Amniotic epithelial cell (primary cell): ENCODE results near the gene MYCN.
"Not testable (repeated sequence)": the region's sequence is repeated elsewhere in the genome, so short reads cannot be mapped to it uniquely, and the experiment has no call there.

Source experiments
- DNase-seq: peaks from one replicate; pipeline ENCODE4 v3.0.0-alpha.2; 2010; ENCODE audit warnings: low read depth

MYCN gene

DNA sequence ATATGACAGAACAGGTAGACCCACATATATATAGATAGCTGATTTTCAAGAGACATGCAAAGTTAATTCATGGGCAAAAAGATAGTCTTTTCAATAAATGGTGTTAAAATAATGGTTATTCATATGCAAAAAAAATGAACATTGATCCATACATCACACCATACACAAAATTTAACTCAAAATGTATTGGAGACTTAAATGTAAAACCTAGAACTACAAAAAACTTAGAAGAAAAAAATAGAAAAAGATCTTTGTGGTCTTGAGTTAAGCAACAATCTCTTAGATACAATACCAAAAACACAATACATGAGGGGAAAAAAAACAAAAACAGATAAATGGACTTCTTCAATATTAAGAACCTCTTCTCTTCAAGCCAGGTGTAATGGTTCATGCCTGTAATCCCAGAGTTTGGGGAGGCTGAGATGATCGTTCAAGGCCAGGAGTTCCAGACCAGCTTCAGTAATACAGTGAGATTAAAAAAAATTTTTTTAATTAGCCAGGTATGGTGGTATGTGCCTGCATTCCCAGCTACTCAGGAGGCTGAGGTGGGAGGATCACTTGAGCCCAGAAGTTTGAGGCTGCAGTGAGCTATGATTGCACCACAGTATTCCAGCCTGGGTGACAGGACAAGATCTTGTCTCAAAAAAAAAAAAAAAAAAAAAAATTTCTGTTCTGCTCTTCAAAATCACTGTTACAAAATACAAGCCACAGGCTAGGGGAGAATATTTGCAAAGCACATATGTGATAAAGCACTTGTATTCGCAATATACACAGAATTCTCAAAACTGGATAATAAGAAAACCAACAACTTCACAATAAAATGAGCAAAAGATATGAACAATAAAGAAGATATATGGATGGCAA lies 32.7 kb upstream of the MYCN start:
- no peak for DNase-seq

DNA sequence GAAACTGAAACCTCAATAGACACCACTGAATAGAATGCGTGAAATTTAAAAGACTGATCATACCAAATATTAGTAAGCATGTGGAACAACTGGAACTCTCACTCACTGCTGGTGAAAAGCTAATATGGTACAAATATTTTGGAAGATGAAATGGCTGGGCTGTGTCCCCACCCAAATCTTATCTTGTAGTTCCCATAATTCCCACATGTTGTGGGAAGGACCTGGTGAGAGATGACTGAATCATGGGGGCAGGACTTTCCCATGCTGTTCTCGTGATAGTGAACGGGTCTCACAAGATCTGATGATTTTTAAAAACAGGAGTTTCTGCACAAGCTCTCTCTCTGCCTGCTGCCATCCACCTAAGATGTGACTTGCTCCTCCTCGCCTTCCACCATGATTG lies 32.0 kb upstream of the MYCN start:
- no peak for DNase-seq

DNA sequence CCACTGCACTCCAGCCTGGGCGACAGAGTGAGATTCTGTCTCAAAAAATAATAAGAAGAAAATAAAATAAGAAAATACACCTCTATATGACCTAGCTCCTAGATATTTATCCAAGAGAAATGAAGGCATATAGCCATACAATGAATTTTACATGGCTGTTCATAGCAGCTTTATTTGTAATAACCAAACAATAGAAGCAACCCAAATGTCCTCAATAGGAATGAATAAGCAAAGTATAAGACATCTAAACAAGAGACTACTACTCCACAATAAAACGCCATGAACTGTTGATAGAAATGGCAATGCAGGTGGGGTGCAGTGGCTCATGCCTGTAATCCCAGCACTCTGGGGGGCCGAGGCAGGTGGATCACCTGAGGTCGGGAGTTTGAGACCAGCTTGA lies 31.2 kb upstream of the MYCN start:
- no peak for DNase-seq

DNA sequence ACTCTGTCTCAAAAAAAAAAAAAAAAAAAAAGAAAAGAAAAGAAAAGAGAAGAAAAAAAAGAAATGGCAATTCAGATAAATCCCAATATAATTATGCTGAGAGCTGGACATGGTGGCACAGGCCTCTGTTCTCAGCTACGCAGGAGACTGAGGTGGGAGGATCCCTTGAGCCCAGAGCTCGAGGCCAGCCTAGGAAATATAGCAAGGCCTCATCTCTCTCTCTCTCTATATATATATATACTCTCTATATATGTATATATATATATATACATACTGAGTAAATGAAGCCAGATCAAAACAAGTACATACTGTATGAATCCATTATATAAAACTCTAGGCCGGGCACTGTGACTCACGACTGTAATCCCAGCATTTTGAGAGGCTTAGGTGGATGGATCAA lies 30.6 kb upstream of the MYCN start:
- DNase-seq = no peak

DNA sequence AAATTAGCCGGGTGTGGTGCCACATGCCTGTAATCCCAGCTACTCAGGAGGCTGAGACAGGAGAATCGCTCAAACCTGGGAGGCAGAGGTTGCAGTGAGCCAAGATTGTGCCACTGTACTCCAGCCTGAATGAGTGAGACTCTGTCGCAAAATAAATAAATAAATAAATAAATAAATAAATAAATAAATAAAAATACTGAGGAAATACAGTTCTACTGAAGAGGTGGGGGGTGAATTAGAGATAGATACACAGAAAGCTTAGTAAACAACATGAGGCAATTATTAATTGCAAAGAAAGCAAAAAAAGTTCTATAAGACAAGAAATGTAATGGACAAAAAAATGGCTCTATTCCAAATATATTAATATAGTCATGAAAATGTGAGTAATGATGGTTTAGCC lies 29.1 kb upstream of the MYCN start:
- not testable (repeated sequence) for DNase-seq

DNA sequence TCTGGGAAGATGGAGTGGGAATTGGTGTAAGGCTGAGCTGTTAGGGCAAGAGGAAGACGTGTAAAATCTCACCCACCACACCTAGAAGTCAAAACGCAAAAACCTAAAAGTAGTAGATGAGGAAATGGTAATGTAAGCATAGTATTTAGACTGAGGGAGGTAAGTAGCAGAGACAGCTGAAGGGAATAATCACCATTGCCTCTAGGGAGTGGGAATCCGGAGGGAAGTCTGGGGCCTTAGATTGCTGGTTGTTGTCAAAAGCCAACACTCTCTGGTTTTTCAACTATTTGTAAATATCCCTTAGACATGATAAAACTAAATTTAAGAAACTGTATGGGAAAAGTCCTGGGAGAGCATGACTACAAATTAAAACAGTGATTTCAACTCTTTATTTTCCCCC lies 28.7 kb upstream of the MYCN start:
- DNase-seq = no peak

DNA sequence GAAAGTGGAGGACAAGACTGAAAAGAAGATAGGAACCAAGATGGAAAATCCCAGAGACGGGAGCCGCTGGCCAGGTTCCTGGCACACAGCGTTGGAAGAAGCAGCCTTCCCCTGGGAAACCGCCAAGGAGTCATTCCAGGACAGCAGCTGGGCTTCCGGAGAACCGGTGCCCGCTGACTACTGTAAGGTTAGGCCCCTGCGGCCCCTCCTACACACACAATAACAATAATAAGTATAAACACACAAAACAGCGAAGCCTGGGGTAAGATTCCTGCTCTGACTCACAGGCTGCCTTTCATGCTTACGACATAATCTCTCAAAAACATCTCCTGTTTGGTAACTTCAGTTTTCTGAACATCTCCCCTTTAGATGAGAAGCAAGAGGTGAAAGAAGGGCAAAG lies 28.1 kb upstream of the MYCN start:
- peak; percentile 10 for DNase-seq

DNA sequence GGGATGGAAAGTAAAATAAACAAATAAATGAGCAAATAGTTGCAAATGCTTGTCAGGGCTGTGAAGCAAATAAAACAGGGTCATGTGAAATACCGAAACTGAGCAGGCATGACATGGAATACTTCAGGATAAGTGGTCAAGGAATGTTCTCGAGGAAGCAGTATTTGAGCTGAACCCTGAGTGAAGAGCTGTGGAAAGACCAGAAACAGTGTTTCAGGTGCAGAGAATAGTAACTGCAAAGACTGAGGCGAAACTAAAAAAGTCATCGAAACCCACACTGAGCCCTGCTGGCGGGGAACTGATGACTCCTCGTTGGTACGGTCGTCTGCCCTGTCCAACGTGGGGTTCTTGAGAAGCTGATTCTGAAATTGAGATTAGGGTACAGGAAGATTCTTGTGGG lies 27.2 kb upstream of the MYCN start:
- no peak for DNase-seq

DNA sequence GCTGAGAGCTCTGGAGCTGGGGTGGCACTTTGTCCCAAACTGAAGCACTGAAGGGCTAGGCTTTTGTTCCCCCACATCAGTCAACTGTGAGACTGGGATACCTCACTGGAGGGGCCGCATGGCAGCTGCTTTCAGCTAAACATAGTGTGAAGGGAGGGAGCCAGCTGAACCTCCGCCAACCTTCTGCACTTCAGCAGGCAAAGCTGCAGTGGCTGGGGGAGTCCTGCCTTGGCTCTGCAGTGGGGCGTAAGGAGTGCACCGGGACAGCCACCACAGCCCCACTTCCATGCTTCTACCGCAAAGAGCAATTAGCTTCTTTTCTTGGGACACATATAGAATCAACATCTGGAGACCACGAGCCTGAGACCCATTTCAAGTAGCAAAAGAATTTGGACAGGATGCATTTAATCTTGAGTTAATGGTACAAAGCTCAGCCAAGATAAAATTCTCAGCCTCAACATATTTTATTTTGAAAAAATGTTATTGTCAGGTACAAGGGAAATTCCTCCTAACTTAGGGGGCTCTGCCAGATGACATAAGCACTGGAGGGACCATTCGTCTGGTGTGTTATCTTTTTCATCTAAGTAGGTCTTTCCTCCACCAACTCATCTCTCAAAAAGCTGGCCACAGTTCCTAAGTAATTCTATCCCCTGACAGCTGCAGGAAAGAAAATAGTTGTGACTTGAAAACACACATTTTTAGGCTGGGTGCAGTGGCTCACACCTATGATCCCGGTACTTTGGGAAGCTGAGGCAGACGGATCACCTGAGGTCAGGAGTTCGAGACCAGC lies 25.6 kb upstream of the MYCN start:
- no peak for DNase-seq

DNA sequence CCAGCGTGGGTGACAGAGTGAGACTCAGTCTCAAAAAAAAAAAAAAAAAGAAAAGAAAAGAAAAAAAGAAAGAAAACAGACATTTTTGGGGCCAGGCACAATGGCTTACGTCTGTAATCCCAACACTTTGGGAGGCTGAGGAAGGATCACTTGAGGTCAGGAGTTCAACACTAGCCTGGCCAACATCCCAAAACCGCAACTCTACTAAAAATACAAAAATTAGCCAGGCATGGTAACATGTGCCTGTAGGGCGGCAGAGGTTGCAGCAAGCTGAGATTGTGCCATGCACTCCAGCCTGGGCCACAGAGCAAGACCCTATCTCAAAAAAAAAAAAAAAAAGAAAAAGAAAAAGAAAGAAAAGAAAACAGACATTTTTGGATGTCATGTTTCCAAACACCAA lies 24.8 kb upstream of the MYCN start:
- not testable (repeated sequence) for DNase-seq

DNA sequence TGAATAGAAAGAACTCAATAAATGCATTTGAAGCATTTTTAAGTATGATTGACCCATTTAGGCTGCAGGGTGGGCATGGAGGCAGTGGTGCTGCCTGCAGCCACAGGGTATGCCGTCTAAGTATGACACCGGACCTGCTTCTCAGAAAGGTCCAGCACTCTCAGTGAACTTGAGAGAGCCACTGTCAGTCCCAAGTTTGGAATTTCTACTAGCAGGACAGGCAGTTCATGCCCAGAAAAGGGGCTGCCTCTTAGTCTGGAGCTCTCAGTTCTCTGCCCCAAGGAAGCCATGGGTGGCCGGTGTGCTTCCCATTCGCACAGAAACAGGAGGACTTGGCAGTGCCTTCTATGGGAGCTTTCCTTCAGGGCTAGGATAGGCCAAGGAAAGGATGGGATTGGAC lies 24.0 kb upstream of the MYCN start:
- DNase-seq = no peak

DNA sequence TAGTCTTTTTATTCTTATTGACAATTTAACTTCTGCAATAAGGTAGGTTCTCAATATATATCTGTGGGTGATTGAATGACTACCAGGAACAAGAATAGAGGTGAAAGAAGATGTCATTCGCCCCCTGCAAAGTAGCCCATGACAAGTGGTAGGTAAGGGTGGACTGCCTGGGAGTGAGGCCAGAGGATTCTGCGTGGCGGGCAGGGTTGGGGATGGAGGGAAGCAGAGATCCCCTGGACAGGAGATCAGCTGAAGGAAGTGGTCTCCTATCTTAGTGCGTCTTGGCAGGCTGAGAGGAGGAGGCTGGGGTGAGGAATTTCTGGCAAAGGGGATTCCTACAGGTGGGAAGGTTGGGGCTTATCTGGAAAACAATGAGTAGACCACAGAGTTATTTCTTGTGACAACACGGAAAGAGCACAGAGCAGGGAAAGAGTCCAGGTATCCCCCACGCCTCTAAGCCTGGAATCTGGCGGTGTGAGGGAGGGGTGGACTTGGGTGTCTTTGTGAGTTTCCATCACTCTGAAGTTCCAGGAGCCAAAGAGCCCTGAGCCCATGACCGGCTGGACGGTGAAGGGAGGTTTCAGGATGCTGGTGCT lies 21.5 kb upstream of the MYCN start:
- no peak for DNase-seq

DNA sequence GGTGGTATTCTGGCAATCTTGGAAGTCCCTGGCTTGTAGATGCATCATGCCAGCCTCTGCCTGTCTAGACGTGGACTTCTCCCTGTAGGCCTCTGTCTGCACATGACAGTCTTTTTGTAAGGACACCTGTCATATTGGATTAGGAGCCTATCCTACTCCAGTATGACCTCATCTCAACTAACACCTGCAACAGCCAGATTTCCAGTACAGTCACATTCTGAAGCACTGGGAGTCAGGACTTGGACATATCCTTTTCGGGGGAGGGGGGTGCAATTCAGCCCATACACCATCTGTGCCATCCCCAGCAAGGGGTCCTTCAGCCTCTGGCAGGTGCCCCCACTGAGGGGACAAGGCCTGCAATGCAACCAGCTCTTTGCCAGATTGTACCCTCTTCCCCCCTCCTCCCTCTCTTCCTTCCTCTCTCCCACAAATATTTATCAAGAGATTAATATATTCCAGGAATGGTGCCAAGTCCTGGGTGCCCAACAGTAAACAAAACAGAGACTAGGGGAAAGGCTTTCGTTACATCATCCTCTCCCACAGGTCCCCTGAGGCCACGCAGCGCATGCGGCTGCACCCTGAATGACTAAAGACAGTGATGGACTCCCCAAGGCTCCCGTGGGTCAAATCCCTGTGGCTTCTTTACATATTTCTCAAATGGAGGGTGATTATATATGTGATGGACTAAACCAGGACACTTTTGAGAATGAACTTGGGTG lies 20.5 kb upstream of the MYCN start:
- DNase-seq = no peak

DNA sequence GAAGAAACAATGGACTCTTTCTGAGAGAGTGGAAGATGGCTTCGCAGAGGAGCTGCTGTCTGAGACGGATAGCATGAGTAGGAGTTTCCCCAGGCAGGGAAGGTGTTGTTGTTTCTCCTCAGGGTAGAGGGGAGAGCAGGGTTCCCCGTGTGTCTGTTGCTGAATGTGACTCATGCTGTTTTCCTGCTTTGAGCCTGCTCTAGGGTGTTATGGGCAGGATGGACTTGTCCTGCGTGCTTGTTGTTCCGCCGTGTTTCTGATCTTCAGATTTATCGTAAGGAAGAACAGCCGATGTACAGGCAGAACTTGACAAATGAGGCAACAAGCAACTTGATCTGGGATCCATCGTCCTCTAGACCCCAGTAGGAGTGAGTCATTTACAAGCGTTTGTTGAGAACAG lies 19.7 kb upstream of the MYCN start:
- no peak for DNase-seq

DNA sequence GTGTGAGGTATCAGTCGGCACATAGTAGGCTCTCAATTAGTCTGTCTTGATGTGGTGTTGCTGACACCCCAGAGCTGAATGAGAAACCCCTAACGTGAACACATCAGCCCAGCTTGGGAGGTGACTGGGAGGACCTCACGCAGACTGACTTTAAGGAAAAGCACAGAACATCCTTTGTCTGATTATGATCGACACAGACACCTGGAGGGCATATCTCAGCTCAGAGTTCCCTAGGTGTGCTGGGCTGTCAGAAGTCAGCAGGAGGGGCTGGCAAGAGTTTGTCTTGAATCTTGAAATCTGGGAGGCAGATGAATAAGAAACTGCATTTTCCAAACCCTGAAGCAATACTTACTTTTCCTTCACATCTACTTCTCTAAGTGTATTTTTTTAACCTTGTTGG lies 16.8 kb upstream of the MYCN start:
- no peak for DNase-seq

DNA sequence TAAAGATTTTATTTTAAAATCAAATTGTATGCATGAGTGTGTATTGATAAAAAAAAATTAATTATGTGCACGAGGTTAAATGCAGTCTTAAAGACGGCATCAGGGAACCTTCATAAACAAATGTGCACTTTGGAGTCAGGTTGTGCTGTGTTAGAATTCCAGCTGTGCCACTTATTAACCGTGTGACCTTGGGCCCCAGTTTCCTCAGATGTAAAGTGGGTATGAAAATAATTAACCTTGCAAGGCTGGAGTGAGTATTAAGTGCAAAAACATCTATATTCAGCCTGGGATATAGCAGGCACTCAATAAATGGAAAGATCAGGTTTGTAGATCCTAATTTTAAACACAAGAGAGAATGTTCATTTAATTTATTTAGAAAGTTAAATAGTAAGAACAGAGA lies 14.5 kb upstream of the MYCN start:
- DNase-seq = no peak

DNA sequence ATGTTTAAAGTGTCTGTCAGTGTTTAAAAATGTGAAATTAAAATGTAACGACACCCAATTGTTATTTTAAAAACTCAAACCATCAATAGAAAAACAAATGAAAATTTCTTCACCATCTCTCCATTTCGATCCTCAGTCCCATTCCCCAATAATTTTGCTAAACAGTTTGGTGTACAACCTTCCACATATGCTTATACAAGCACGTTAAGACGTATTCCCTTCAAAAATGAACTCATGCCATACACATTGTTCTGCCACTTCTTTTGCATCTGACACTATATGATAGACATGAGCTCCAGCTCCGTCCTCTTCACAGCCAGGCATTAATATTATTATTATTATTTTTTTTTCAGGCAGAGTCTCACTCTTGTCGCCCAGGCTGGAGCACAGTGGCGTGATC lies 14.1 kb upstream of the MYCN start:
- DNase-seq = no peak

DNA sequence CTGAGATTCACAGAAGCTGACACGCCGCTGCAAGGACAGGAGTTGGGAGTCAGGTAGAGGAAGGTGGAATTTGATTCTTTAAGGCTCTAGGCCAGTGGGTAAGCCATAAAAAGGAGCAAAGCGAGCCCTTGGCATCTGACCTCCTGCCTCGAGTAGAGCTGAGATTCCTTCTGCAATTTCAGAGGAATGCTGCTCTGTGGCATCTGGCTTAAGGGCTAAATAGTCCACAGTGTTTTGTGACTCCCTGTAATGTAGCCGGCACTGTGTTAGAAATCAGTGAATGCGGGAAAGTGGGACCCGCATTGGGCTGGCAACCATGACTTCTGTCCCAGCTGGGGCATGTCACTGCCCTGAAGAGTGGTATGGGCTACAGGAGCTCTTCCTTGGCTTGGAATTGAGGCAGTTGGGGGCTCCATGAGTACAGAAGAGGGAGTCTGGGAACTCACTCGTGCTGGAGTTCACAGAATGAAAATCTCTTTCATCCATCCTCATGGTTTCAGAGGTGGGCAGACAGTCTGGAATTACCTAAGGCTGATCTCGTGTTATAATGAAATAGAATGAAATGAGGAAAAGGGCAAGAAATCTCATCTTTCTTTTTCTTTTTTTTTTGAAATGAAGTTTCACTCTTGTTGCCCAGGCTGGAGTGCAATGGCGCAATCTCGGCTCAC lies 12.7 kb upstream of the MYCN start:
- no peak for DNase-seq

DNA sequence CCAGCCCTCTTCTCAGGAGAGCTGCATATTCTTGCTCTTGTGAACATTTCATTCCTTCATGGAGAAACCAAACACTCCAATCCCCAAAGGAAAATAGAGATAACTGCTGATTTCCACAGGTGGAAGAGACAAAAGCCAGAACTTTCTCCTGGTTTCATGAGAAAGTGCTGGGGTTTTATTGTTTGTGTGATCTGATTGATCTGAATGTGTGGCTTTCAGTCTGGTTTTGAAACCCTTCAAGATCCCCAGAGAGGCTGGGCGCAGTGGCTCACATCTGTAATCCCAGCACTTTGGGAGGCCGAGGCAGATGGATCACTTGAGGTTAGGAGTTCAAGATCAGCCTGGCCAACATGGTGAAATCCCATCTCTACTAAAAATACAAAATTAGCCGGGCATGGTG lies 11.3 kb upstream of the MYCN start:
- DNase-seq = not testable (repeated sequence)

DNA sequence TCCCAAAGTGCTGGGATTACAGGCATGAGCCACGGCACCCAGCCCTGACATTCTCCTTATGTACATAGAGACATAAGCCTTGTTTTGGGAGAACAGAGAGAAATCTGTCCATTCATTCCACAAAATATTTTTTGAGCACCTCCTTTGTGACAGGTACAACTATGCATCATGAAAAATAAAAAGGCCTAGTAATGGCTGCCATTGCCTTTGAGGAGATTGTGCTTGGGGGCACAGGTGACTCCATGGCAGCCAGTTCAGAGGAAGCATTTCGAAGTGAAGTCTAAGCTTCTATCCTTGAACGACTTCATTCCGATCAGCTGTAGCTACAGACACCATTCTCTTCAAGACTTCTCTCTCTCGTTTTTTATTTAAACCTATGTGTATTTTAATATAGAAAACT lies 10.5 kb upstream of the MYCN start:
- DNase-seq = no peak

DNA sequence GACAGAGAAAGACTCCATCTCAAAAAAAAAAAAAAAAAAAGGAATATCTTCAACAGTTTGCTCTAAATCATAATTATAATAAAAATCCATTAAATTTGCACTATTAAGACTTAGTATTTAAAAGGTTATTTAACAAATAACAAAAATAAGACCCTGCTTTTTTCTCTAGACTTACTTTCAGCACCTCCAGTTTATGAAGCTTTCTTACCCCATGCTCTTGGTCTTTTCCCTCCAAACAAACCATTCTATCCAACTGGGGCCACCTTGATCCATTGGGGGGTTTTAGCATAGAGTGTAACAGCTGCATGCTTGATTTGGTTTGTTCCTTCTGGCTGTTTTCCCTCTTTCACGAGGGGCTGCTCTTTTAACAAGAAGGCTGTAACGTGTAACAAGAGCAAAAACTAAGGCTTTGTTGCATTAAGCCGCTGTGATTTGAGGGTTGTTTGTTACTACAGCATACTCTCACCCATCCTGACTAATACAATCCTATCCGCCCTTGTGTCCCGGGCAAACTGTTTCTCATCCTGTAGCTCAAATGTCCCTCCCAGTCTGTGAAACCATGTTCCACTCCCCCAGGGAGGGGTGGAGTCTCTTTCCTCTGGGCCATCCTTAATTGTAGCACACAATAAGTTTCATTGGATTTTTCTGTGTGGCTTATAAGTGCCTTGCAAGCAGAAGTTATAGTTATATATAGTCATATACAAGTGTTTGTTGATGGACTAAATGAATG lies 9.6 kb upstream of the MYCN start:
- no peak for DNase-seq
